Measurements from ENCODE around the gene LHFPL3.

DNA sequence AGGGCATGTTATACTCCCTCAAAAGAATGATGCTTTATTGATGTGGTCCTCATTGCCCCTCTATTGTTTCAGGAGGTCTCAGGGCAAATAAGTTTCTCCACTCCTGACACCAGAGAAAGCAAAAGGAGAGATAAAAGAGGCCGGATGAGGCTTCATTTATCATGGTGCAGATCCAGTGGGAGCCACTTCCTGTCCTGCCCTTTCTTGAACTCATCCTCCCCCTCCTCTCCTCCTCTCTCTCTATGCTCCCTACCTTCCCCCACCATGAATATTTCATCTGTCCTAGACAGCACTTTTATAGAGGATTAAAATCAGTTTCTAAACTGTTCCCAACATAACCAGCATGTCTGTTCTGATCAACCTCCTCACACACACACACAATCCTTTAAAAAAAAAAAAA lies 513.4 kb downstream of the LHFPL3 start:
- TF ChIP-seq CTCF (IDR thresholded peaks at IDR 0.05) (no peak), EZH2 (IDR thresholded peaks at IDR 0.05; ENCODE audit: borderline replicate concordance, insufficient read depth, low read depth, low read length, poor library complexity, severe bottlenecking) (no peak)

Measured in B cell (primary cell).